HCT116 (cell line): ENCODE data around the gene SLC25A21.

ENCODE experiments used
- CEBPB ChIP-seq: IDR thresholded peaks from 2 replicates; pipeline ENCODE4 v1.6.1; 2012; ENCODE audit warnings: low read depth
- EGR1 ChIP-seq: IDR thresholded peaks from 2 replicates; pipeline ENCODE4 v1.6.1; 2012; ENCODE audit warnings: low read depth
- ELF1 ChIP-seq: IDR thresholded peaks from 2 replicates; pipeline ENCODE4 v1.6.1; 2012; ENCODE audit warnings: low read depth, borderline replicate concordance
- EZH2phosphoT487 ChIP-seq: fragments of 200-600 bp; IDR thresholded peaks from 2 replicates; pipeline ENCODE4 v1.6.1; 2018; ENCODE audit warnings: antibody characterized with exemption, borderline replicate concordance
- JUND ChIP-seq: IDR thresholded peaks from 2 replicates; pipeline ENCODE4 v1.6.1; 2012
- POLR2A ChIP-seq: IDR thresholded peaks from 2 replicates; pipeline ENCODE4 v1.7.0; 2011; ENCODE audit warnings: borderline replicate concordance; ENCODE audit not compliant: insufficient read depth, insufficient read length; ENCODE audit errors: extremely low read depth
- POLR2AphosphoS5 ChIP-seq: IDR thresholded peaks from 2 replicates; pipeline ENCODE4 v1.6.1; 2011; ENCODE audit warnings: mild to moderate bottlenecking, low read depth, low read length, moderate library complexity
- SIN3A ChIP-seq: IDR thresholded peaks from 2 replicates; pipeline ENCODE4 v1.6.1; 2012; ENCODE audit warnings: low read depth
- SP1 ChIP-seq: IDR thresholded peaks from 2 replicates; pipeline ENCODE4 v1.6.1; 2012; ENCODE audit warnings: low read depth
- YY1 ChIP-seq: IDR thresholded peaks from 2 replicates; pipeline ENCODE4 v1.6.1; 2011; ENCODE audit warnings: low read length, low read depth, moderate library complexity, mild to moderate bottlenecking; ENCODE audit not compliant: insufficient replicate concordance; ENCODE audit errors: extremely low read depth
- TF ChIP-seq, protein P1 (sequence below), 3 experiments: fragments of 200-600 bp in 1 of 3; sonication (generic) in 1 of 3; IDR thresholded peaks in 2 of 3; conservative IDR thresholded peaks in 1 of 3; 2 replicates each; pipeline ENCODE4 v1.5.1; 2012 to 2017; ENCODE audit warnings: low read depth in 2 of 3, low read length in 2 of 3, antibody characterized with exemption in 1 of 3, borderline replicate concordance in 1 of 3, control low read depth in 1 of 3, mild to moderate bottlenecking in 1 of 3, mixed read lengths in 1 of 3, mixed run types in 1 of 3, moderate library complexity in 1 of 3; ENCODE audit not compliant: insufficient read depth in 1 of 3
- TF ChIP-seq, protein P2 (sequence below): IDR thresholded peaks from 2 replicates; pipeline ENCODE4 v1.6.1; 2012; ENCODE audit warnings: low read depth
- TF ChIP-seq, protein P3 (sequence below): IDR thresholded peaks from 2 replicates; pipeline ENCODE4 v1.6.1; 2012

GRCh38 chr14:36852981-36853691 lies 319.3 kb downstream of the SLC25A21 start:
- TF ChIP-seq POLR2AphosphoS5 (no peak), SIN3A (no peak), ELF1 (no peak), EGR1 (no peak), EZH2phosphoT487 (no peak), POLR2A (no peak), SP1 (no peak), JUND (no peak), CEBPB (no peak), YY1 (no peak)
- TF ChIP-seq, protein P1, sequence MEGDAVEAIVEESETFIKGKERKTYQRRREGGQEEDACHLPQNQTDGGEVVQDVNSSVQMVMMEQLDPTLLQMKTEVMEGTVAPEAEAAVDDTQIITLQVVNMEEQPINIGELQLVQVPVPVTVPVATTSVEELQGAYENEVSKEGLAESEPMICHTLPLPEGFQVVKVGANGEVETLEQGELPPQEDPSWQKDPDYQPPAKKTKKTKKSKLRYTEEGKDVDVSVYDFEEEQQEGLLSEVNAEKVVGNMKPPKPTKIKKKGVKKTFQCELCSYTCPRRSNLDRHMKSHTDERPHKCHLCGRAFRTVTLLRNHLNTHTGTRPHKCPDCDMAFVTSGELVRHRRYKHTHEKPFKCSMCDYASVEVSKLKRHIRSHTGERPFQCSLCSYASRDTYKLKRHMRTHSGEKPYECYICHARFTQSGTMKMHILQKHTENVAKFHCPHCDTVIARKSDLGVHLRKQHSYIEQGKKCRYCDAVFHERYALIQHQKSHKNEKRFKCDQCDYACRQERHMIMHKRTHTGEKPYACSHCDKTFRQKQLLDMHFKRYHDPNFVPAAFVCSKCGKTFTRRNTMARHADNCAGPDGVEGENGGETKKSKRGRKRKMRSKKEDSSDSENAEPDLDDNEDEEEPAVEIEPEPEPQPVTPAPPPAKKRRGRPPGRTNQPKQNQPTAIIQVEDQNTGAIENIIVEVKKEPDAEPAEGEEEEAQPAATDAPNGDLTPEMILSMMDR (IDR thresholded peaks at IDR 0.05 in 2 of 3, conservative IDR thresholded peaks at IDR 0.05 in 1 of 3; ENCODE audit: borderline replicate concordance in 1 of 3, insufficient read depth in 1 of 3, low read depth in 2 of 3, low read length in 2 of 3): no peak
- TF ChIP-seq, protein P2, sequence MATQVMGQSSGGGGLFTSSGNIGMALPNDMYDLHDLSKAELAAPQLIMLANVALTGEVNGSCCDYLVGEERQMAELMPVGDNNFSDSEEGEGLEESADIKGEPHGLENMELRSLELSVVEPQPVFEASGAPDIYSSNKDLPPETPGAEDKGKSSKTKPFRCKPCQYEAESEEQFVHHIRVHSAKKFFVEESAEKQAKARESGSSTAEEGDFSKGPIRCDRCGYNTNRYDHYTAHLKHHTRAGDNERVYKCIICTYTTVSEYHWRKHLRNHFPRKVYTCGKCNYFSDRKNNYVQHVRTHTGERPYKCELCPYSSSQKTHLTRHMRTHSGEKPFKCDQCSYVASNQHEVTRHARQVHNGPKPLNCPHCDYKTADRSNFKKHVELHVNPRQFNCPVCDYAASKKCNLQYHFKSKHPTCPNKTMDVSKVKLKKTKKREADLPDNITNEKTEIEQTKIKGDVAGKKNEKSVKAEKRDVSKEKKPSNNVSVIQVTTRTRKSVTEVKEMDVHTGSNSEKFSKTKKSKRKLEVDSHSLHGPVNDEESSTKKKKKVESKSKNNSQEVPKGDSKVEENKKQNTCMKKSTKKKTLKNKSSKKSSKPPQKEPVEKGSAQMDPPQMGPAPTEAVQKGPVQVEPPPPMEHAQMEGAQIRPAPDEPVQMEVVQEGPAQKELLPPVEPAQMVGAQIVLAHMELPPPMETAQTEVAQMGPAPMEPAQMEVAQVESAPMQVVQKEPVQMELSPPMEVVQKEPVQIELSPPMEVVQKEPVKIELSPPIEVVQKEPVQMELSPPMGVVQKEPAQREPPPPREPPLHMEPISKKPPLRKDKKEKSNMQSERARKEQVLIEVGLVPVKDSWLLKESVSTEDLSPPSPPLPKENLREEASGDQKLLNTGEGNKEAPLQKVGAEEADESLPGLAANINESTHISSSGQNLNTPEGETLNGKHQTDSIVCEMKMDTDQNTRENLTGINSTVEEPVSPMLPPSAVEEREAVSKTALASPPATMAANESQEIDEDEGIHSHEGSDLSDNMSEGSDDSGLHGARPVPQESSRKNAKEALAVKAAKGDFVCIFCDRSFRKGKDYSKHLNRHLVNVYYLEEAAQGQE: no peak
- TF ChIP-seq, protein P3, sequence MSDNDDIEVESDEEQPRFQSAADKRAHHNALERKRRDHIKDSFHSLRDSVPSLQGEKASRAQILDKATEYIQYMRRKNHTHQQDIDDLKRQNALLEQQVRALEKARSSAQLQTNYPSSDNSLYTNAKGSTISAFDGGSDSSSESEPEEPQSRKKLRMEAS: no peak
